ENCODE data around the gene BICRA.

DNA sequence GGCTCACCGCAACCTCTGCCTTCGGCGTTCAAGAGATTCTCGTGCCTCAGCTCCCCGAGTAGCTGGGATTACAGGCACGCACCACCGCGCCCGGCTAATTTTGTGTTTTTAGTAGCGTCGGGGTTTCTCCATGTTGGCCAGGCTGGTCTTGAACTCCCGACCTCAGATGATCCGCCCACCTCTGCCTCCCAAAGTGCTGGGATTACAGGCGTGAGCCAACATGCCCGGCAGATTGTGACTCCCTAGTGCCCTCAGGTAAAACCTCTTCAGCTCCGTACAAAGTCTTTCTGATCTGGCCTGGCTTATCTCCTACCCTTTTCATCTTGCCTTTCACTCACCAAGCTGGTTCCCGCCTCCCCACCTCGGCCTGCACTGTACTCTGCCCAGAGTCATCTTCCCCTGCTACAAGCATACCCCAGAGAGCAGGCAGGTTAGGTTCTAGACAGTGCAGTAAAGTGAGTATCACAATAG lies 15.0 kb downstream of the BICRA start:
- no peak for TF ChIP-seq EZH2 (IDR thresholded peaks at IDR 0.05; ENCODE audit: borderline replicate concordance)
- TF ChIP-seq, protein P1, sequence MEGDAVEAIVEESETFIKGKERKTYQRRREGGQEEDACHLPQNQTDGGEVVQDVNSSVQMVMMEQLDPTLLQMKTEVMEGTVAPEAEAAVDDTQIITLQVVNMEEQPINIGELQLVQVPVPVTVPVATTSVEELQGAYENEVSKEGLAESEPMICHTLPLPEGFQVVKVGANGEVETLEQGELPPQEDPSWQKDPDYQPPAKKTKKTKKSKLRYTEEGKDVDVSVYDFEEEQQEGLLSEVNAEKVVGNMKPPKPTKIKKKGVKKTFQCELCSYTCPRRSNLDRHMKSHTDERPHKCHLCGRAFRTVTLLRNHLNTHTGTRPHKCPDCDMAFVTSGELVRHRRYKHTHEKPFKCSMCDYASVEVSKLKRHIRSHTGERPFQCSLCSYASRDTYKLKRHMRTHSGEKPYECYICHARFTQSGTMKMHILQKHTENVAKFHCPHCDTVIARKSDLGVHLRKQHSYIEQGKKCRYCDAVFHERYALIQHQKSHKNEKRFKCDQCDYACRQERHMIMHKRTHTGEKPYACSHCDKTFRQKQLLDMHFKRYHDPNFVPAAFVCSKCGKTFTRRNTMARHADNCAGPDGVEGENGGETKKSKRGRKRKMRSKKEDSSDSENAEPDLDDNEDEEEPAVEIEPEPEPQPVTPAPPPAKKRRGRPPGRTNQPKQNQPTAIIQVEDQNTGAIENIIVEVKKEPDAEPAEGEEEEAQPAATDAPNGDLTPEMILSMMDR (IDR thresholded peaks at IDR 0.05; ENCODE audit: poor library complexity), result no peak

Measured in hepatocyte (in vitro differentiated cells).